Cardiac muscle cell (in vitro differentiated cells and primary cell): ENCODE results near the gene NECTIN2. TPM values are rescaled to one million over a fixed set of nuclear protein-coding genes. Genes with fewer than 3 reads are reported as not detected.
"Not testable (repeated sequence)": the region's sequence is repeated elsewhere in the genome, so short reads cannot be mapped to it uniquely, and the experiment has no call there.

Experiments used
- DNase-seq, 2 donors: peaks; one replicate each; pipeline versions ENCODE4 v3.0.0 to v3.0.0-alpha.2; 2010 to 2017; ENCODE audit warnings: low read depth in 1 of 2, low spot score in 1 of 2
- H3K27ac ChIP-seq: fragments of 200-600 bp; sonication (generic); 2 replicates; pipeline ENCODE4 v1.5.1; 2016
- H3K27me3 ChIP-seq: fragments of 200-600 bp; sonication (generic); 2 replicates; pipeline ENCODE4 v1.6.0; 2016; ENCODE audit warnings: control low read depth
- H3K36me3 ChIP-seq: fragments of 200-600 bp; sonication (generic); 2 replicates; pipeline ENCODE4 v1.5.1; 2016; ENCODE audit warnings: control low read depth
- H3K4me1 ChIP-seq: fragments of 200-600 bp; sonication (generic); 2 replicates; pipeline ENCODE4 v1.8.1; 2017; ENCODE audit warnings: low read depth, mild to moderate bottlenecking, mixed run types
- H3K4me3 ChIP-seq: fragments of 200-600 bp; sonication (generic); 2 replicates; pipeline ENCODE4 v1.5.1; 2016; ENCODE audit warnings: mild to moderate bottlenecking
- H3K9me3 ChIP-seq: fragments of 200-600 bp; sonication (generic); 2 replicates; pipeline ENCODE4 v1.5.1; 2017; ENCODE audit warnings: low read depth, mild to moderate bottlenecking, control low read depth
- CTCF ChIP-seq: IDR thresholded peaks from 2 replicates; pipeline ENCODE4 v1.5.1; 2012; ENCODE audit warnings: low read depth, mild to moderate bottlenecking, low read length
- polyA plus RNA-seq: library from polyadenylated mRNA; unstranded; fragments of >200 nt; fragmentation: Nextera tagmentation; extraction: Ambion mirVana; gene quantifications from 2 replicates; pipeline ENCODE4 v1.2.1, GENCODE V29; 2016
- total RNA-seq: library from RNA; depleted of rRNA; stranded (reverse); fragments of >200 nt; gene quantifications from 2 replicates; pipeline ENCODE4 v1.2.3, GENCODE V29; 2016

NECTIN2 gene
- total and polyA plus RNA-seq, 2 experiments from 2014 or later = 144 to 156 TPM

GRCh38 chr19:44855606-44856005 is 9.5 kb downstream of the NECTIN2 start:
- Histone ChIP-seq H3K4me1 (no peaks in the 10 kb centered on the region), H3K36me3 (peaks cover 5% of the 10 kb centered on the region)

GRCh38 chr19:44856421-44857083 is 10.5 kb downstream of the NECTIN2 start:
- TF ChIP-seq CTCF = no peak
- H3K27ac ChIP-seq = peak overlapping the region; percentile 68
- H3K36me3 ChIP-seq = peaks cover 5% of the 10 kb centered on the region

More at GRCh38 chr19:44855606-44856005, 9.5 kb downstream of the NECTIN2 start:
- no peak overlapping the region for H3K27ac ChIP-seq
- no peak for TF ChIP-seq CTCF
- H3K4me3 ChIP-seq = no peak overlapping the region
- H3K27me3 ChIP-seq = no peaks in the 10 kb centered on the region
- DNase-seq = no peak
- H3K9me3 ChIP-seq = no peaks in the 10 kb centered on the region

GRCh38 chr19:44857837-44858236 is 11.7 kb downstream of the NECTIN2 start:
- DNase-seq = no peak

More at GRCh38 chr19:44856421-44857083, 10.5 kb downstream of the NECTIN2 start:
- DNase-seq = no peak
- H3K4me3 ChIP-seq = no peak overlapping the region
- H3K4me1 ChIP-seq = no peaks in the 10 kb centered on the region
- no peaks in the 10 kb centered on the region for H3K9me3 ChIP-seq
- no peaks in the 10 kb centered on the region for H3K27me3 ChIP-seq

GRCh38 chr19:44861576-44861975 is 15.5 kb downstream of the NECTIN2 start:
- H3K36me3 ChIP-seq = peaks cover 12% of the 10 kb centered on the region
- not testable (repeated sequence) for H3K4me3 ChIP-seq, H3K27ac ChIP-seq, H3K4me1 ChIP-seq, H3K9me3 ChIP-seq, H3K27me3 ChIP-seq, DNase-seq

More at GRCh38 chr19:44857837-44858236, 11.7 kb downstream of the NECTIN2 start:
- H3K4me3 ChIP-seq = no peak overlapping the region
- no peaks in the 10 kb centered on the region for H3K27me3 ChIP-seq
- H3K27ac ChIP-seq = no peak overlapping the region
- TF ChIP-seq CTCF = no peak
- H3K9me3 ChIP-seq = no peaks in the 10 kb centered on the region
- H3K4me1 ChIP-seq = no peaks in the 10 kb centered on the region
- H3K36me3 ChIP-seq = peaks cover 5% of the 10 kb centered on the region

GRCh38 chr19:44863990-44864389 is 17.9 kb downstream of the NECTIN2 start:
- no peaks in the 10 kb centered on the region for H3K9me3 ChIP-seq
- TF ChIP-seq CTCF = no peak
- no peak overlapping the region for H3K27ac ChIP-seq
- H3K27me3 ChIP-seq = no peaks in the 10 kb centered on the region
- DNase-seq = no peak
- no peaks in the 10 kb centered on the region for H3K4me1 ChIP-seq
- peaks cover 14% of the 10 kb centered on the region for H3K36me3 ChIP-seq
- no peak overlapping the region for H3K4me3 ChIP-seq

- H3K4me1 ChIP-seq = no peaks in the 10 kb centered on the region
- no peak overlapping the region for H3K4me3 ChIP-seq
- H3K27me3 ChIP-seq = no peaks in the 10 kb centered on the region
- DNase-seq = no peak
- H3K9me3 ChIP-seq = no peaks in the 10 kb centered on the region
- no peak for TF ChIP-seq CTCF
- peaks cover 14% of the 10 kb centered on the region for H3K36me3 ChIP-seq
- H3K27ac ChIP-seq = no peak overlapping the region
Observed at GRCh38 chr19:44865196-44865767, 19.2 kb downstream of the NECTIN2 start.
